Epithelial cell of esophagus (primary cell): ENCODE measurements around the gene GADL1.

Source experiments
- DNase-seq: peaks from one replicate; pipeline ENCODE4 v3.0.0; 2010; ENCODE audit warnings: low read depth
- H3K4me3 ChIP-seq: 2 replicates; pipeline ENCODE4 v1.5.1; 2011; ENCODE audit warnings: mild to moderate bottlenecking, low read length, control low read depth
- CTCF ChIP-seq: IDR thresholded peaks from 2 replicates; pipeline ENCODE4 v1.5.1; 2011; ENCODE audit warnings: low read depth, mild to moderate bottlenecking, low read length, control low read depth, inconsistent platforms; ENCODE audit not compliant: insufficient read depth; ENCODE audit errors: missing control alignments

The GADL1 gene

GRCh38 chr3:30847592-30847991 is 46.9 kb downstream of the GADL1 start:
- H3K4me3 ChIP-seq, result no peak overlapping the region
- no peak for DNase-seq
- no peak for TF ChIP-seq CTCF

DNA sequence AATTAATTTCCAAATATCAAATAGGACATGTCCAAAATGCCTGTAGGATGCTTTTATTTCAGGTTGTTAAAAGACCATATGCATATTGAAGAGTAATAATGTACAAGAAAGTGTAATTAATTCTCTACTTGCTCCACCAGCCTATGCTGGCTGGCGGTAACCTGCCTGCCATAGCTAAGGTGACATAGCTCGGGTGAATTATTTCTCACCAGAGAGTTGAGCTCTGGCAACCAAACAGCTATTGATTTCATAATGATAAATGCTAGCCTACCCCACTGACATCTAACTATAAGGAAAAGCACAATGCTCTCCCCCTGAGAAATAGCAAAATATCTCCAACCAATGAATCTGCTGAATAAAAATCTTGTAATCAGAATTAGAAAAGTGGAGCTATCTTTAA is 48.9 kb downstream of the GADL1 start:
- DNase-seq, result no peak
- TF ChIP-seq CTCF, result no peak

GRCh38 chr3:30843877-30844276 is 50.6 kb downstream of the GADL1 start:
- no peak for DNase-seq
- no peak overlapping the region for H3K4me3 ChIP-seq
- TF ChIP-seq CTCF, result no peak

More for the DNA sequence above, 48.9 kb downstream of the GADL1 start:
- H3K4me3 ChIP-seq, result no peak overlapping the region

- no peak for DNase-seq
- no peak overlapping the region for H3K4me3 ChIP-seq
- no peak for TF ChIP-seq CTCF
These were observed 58.3 kb downstream of the GADL1 start for GRCh38 chr3:30836141-30836540.

DNA sequence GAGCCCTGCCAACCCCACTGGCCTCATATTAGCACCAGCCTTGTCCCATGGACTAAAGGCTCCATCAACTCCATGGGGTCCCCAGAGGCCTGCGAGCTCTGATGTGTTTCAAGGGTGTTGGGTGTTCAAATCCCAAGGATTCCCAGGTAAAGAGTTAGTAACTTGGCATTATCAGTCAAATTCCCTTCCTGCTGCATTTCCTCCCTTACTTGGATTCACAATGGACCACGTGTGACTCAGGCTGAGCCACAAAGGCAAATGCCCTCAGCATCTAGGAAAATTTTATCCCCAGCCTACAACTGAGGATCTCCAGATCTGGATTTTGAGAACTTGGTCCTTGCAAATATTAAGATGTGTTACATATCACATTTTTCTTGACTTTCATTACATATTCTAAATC is 58.8 kb downstream of the GADL1 start:
- peak; percentile 6 for DNase-seq
- no peak overlapping the region for H3K4me3 ChIP-seq
- TF ChIP-seq CTCF, result no peak

- no peak for DNase-seq
- H3K4me3 ChIP-seq, result no peak overlapping the region
- TF ChIP-seq CTCF, result no peak
These were observed 61.4 kb downstream of the GADL1 start for GRCh38 chr3:30832961-30833575.

GRCh38 chr3:30827080-30827479 is 67.4 kb downstream of the GADL1 start:
- no peak overlapping the region for H3K4me3 ChIP-seq
- no peak for DNase-seq
- TF ChIP-seq CTCF, result no peak
